SK-N-SH (cell line): Measurements from ENCODE around the gene LOX.

Source experiments
- CHD2 ChIP-seq: fragments of 150-350 bp; IDR thresholded peaks from 2 replicates; pipeline ENCODE4 v1.6.1; 2018; ENCODE audit warnings: low read length; ENCODE audit not compliant: partially characterized antibody
- CTCF ChIP-seq: fragments of 200-600 bp; sonication (generic); IDR thresholded peaks from 2 replicates; pipeline ENCODE4 v1.6.1; 2017; ENCODE audit warnings: antibody characterized with exemption, mild to moderate bottlenecking, moderate library complexity
- EP300 ChIP-seq, 2 experiments: IDR thresholded peaks; 2 replicates each; pipeline versions ENCODE4 v1.4.0 to v1.6.1; 2012; ENCODE audit warnings: borderline replicate concordance in 1 of 2, low read depth in 1 of 2, low read length in 1 of 2
- EZH2phosphoT487 ChIP-seq: fragments of 200-600 bp; sonication (generic); IDR thresholded peaks from 2 replicates; pipeline ENCODE4 v1.6.1; 2017; ENCODE audit warnings: low read depth, mixed run types, mild to moderate bottlenecking, antibody characterized with exemption, moderate library complexity, borderline replicate concordance
- GATA2 ChIP-seq: sonication (generic); formaldehyde crosslinking; IDR thresholded peaks from 2 replicates; pipeline ENCODE4 v1.5.0; 2020; ENCODE audit warnings: mild to moderate bottlenecking, missing genetic modification reagents
- POLR2AphosphoS5 ChIP-seq: IDR thresholded peaks from 2 replicates; pipeline ENCODE4 v1.6.1; 2012; ENCODE audit warnings: low read depth, low read length
- TAF1 ChIP-seq: IDR thresholded peaks from 2 replicates; pipeline ENCODE4 v1.6.1; 2012; ENCODE audit warnings: low read depth, mild to moderate bottlenecking, low read length, moderate library complexity, borderline replicate concordance

GRCh38 chr5:122099060-122099790 lies 21.2 kb upstream of the LOX start:
- TF ChIP-seq CTCF = no peak
- TF ChIP-seq GATA2 (CRISPR knock-in tag) = no peak
- TF ChIP-seq TAF1 = no peak
- no peak for TF ChIP-seq CHD2
- no peak; a peak in 1 of 4 replicates for TF ChIP-seq EP300 (IDR thresholded peaks at IDR 0.05; ENCODE audit: borderline replicate concordance in 1 of 2, low read depth in 1 of 2, low read length in 1 of 2)
- TF ChIP-seq EZH2phosphoT487 = no peak
- no peak for TF ChIP-seq POLR2AphosphoS5
